HG02759 (cell line): Measurements from ENCODE around the gene DEDD.

Experiments used
- ATAC-seq: cut with Tn5 transposase; IDR thresholded peaks from one replicate; pipeline ENCODE4 v1.9.1; 2021; ENCODE audit warnings: mild to moderate bottlenecking, moderate library complexity; ENCODE audit not compliant: unreplicated experiment

DEDD gene

GRCh38 chr1:161164901-161165610 is 32.6 kb upstream of the DEDD start:
- no peak for ATAC-seq

DNA sequence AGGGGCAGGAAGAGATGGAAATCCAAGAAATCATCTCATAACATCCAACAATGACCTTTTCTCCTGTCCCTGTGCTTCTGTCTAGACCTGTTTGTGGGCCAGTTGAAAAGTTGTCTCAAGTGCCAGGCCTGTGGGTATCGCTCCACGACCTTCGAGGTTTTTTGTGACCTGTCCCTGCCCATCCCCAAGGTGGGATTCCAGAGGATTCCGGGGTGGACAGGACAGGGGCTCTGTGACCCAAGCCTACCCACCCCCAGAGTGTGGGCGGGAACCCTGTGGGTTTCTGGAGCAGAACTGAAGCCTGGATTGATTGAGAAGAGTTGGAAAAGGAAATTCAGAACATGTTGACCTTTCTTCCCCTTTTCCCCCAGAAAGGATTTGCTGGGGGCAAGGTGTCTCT is 31.3 kb upstream of the DEDD start:
- no peak for ATAC-seq

DNA sequence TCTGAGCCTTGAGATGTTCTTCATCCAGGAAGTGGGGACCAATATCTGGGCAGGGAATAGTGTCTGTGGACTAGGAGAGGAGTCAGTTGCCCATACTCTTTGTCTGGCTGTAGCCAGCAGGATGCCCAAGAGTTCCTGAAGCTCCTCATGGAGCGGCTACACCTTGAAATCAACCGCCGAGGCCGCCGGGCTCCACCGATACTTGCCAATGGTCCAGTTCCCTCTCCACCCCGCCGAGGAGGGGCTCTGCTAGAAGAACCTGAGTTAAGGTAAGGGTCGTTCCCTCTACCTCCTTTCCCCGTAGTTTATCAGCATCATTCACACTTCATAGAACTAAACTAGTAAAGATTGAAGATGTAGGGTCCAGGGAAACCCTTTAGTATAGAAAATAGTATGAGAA is 30.3 kb upstream of the DEDD start:
- ATAC-seq: no peak

- no peak for ATAC-seq
Measured at GRCh38 chr1:161162052-161162451, 29.6 kb upstream of the DEDD start.

DNA sequence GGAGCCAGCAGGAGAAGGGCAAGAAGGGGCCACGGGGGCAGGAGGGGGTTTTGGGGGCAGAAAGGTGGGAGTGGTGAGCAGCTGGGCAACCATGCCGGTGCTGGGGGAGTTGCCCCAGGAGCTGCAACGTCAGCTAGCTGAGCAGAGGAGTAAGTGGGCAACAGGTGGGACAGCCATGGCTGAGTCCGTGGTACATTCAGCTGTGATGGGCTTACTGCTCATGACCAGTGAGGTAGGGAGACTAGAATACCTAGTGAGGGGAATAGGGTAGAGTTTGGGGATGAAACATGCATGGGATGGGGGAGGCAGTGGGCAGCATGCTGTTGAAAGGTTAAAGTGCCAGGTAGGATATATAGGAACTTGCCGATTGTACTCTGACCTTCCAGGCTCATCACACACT is 29.2 kb upstream of the DEDD start:
- ATAC-seq: no peak

DNA sequence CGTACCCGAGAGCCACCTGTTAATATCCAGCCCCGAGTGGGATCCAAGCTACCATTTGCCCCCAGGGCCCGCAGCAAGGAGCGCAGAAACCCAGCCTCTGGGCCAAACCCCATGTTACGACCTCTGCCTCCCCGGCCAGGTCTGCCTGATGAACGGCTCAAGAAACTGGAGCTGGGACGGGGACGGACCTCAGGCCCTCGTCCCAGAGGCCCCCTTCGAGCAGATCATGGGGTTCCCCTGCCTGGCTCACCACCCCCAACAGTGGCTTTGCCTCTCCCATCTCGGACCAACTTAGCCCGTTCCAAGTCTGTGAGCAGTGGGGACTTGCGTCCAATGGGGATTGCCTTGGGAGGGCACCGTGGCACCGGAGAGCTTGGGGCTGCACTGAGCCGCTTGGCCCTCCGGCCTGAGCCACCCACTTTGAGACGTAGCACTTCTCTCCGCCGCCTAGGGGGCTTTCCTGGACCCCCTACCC is 28.2 kb upstream of the DEDD start:
- ATAC-seq: no peak

DNA sequence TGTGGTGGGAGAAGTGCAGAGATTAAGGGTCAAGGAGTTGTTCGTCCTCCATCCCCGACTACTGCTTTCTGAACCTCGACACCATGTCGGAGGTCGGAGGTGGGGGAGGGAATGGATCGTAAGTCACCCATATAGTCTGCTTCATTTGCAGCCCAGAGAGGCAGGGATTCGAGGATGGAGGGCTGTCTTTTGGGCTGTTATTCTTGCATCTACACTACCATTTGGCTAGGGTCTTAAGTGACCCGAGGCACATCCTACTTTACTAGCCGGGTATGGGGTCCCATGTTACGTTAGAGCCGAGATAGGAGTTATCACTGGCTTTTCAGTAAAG is 27.4 kb upstream of the DEDD start:
- ATAC-seq: no peak

GRCh38 chr1:161159087-161159912 is 26.8 kb upstream of the DEDD start, which contains the start of gene USP21:
USP21 (plus strand) TSS chr1:161159500; CDS start chr1:161160641, 1,141 bp downstream.
- peak; percentile 93 for ATAC-seq

- ATAC-seq: no peak
Measured at GRCh38 chr1:161158316-161159010, 26.0 kb upstream of the DEDD start.

- no peak for ATAC-seq
Measured at GRCh38 chr1:161157867-161158266, 25.4 kb upstream of the DEDD start.

- ATAC-seq: peak; percentile 94
Measured at GRCh38 chr1:161153682-161154337, 21.3 kb upstream of the DEDD start, which contains the start of gene UFC1. UFC1 (plus strand) TSS chr1:161153978; CDS start chr1:161153998, 20 bp downstream.

- ATAC-seq: peak; percentile 10
Measured at GRCh38 chr1:161153176-161153575, 20.7 kb upstream of the DEDD start.

- ATAC-seq: no peak
Measured at GRCh38 chr1:161145832-161146231, 13.4 kb upstream of the DEDD start.

DNA sequence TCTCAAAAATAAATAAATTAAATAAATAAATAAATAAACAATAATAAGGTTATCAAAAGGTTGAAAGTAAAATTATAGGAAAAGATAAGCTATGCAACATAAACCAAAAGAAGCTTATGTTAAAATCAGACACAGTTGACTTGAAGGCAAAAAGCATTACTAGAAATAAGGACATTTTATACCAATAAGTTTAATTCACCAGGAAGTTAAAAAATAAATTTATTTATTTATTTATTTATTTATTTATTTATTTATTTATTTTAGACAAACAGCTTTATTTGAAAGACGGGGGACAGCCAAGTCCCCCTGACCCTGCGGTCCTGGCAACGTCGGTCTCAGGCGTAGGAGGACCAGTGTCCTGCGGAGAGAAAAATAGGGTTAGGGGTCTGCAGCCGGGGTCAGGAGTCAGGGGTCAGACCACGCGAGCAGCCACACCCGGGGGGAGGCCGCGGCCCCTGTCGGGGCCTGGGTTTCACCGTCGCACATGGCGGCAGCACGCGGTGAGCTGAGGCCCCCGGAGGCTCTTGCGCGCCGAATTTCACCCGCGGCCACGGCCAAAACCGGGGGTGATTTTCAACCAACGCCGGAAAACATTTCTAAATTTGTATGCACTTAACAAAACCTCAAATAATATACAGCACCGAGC is 8.4 kb upstream of the DEDD start:
- ATAC-seq: no peak

- ATAC-seq: no peak
Measured at GRCh38 chr1:161139766-161140165, 7.3 kb upstream of the DEDD start.

GRCh38 chr1:161138431-161138830 is 6.0 kb upstream of the DEDD start:
- ATAC-seq: no peak

GRCh38 chr1:161137881-161138280 is 5.4 kb upstream of the DEDD start:
- ATAC-seq: no peak

GRCh38 chr1:161133220-161133740 is 813 bp upstream of the DEDD start:
- ATAC-seq: peak; percentile 3

GRCh38 chr1:161131523-161132409 is 701 bp downstream of the DEDD start:
- no peak for ATAC-seq
